Measurements from ENCODE around the gene ARHGAP12.

GRCh38 chr10:31959461-31960173 is 31.0 kb upstream of the ARHGAP12 start:
- TF ChIP-seq, protein P1, sequence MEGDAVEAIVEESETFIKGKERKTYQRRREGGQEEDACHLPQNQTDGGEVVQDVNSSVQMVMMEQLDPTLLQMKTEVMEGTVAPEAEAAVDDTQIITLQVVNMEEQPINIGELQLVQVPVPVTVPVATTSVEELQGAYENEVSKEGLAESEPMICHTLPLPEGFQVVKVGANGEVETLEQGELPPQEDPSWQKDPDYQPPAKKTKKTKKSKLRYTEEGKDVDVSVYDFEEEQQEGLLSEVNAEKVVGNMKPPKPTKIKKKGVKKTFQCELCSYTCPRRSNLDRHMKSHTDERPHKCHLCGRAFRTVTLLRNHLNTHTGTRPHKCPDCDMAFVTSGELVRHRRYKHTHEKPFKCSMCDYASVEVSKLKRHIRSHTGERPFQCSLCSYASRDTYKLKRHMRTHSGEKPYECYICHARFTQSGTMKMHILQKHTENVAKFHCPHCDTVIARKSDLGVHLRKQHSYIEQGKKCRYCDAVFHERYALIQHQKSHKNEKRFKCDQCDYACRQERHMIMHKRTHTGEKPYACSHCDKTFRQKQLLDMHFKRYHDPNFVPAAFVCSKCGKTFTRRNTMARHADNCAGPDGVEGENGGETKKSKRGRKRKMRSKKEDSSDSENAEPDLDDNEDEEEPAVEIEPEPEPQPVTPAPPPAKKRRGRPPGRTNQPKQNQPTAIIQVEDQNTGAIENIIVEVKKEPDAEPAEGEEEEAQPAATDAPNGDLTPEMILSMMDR (IDR thresholded peaks at IDR 0.05; ENCODE audit: borderline replicate concordance, extremely low read depth, low read length, poor library complexity, severe bottlenecking), result no peak
- TF ChIP-seq EZH2 (IDR thresholded peaks at IDR 0.05; ENCODE audit: borderline replicate concordance, low read depth, low read length, severe bottlenecking), result no peak

Data from DND-41 (cell line).